H1 (cell line): ENCODE data around the gene KRT3. TPM values are rescaled to one million over a fixed set of nuclear protein-coding genes. Genes with fewer than 3 reads are reported as not detected.

Experiments used
- CTCF ChIA-PET: fragments of 300-600 bp; sonication (Branson Sonifier 250); formaldehyde crosslinking; loops from one replicate; lab custom pipeline; 2021; ENCODE audit not compliant: partially characterized antibody; lab: Charles Lee
- POLR2A ChIA-PET: fragments of 300-600 bp; sonication (Branson Sonifier 250); formaldehyde crosslinking; loops from one replicate; lab custom pipeline; 2021; ENCODE audit warnings: inconsistent platforms; ENCODE audit not compliant: partially characterized antibody; lab: Charles Lee
- DNase-seq, 2 experiments: peaks; one replicate each; pipeline versions ENCODE4 v3.0.0 to v3.0.0-alpha.2; 2010 to 2022; ENCODE audit warnings: low spot score in 2 of 2, low read depth in 1 of 2, mixed read lengths in 1 of 2
- FAIRE-seq: peaks from 2 replicates; lab custom pipeline; 2011; peaks lifted over from hg19 to GRCh38; lab: Jason Lieb, UNC
- H2AFZ ChIP-seq: 2 replicates; pipeline ENCODE4 v1.8.1; 2012; ENCODE audit warnings: low read length, inconsistent platforms
- H2AK5ac ChIP-seq: 2 replicates; pipeline ENCODE4 v1.6.1; 2013; ENCODE audit warnings: low read depth, low read length
- H2BK120ac ChIP-seq: replicated peaks from 2 replicates; pipeline ENCODE3; 2013; ENCODE audit warnings: low read depth, low read length, inconsistent platforms
- H2BK12ac ChIP-seq: 2 replicates; pipeline ENCODE4 v1.6.1; 2013; ENCODE audit warnings: low read depth, low read length
- H2BK15ac ChIP-seq: 2 replicates; pipeline ENCODE4 v1.6.1; 2013; ENCODE audit warnings: low read length
- H2BK20ac ChIP-seq: 2 replicates; pipeline ENCODE4 v1.6.1; 2013; ENCODE audit warnings: low read length
- H2BK5ac ChIP-seq: 2 replicates; pipeline ENCODE4 v1.6.1; 2013; ENCODE audit warnings: low read depth, low read length
- H3K14ac ChIP-seq: 2 replicates; pipeline ENCODE4 v1.6.1; 2013; ENCODE audit warnings: inconsistent platforms; ENCODE audit not compliant: insufficient read length
- H3K18ac ChIP-seq: 2 replicates; pipeline ENCODE4 v1.6.1; 2013; ENCODE audit warnings: low read length; ENCODE audit errors: extremely low read depth
- H3K23ac ChIP-seq: 2 replicates; pipeline ENCODE4 v1.6.1; 2013; ENCODE audit warnings: inconsistent platforms; ENCODE audit not compliant: insufficient read length
- H3K23me2 ChIP-seq: 2 replicates; pipeline ENCODE4 v1.6.1; 2013; ENCODE audit warnings: low read depth, low read length
- H3K27ac ChIP-seq: 2 replicates; pipeline ENCODE4 v1.6.1; 2011; ENCODE audit warnings: low read depth, low read length, inconsistent platforms
- H3K27me3 ChIP-seq, 4 experiments: replicated peaks in 1 of 4; 1 replicate in 1 of 4; 2 replicates in 3 of 4; pipeline versions ENCODE4 v1.6.1 to v1.8.1; 2011 to 2013; ENCODE audit warnings: low read length in 3 of 4, mild to moderate bottlenecking in 3 of 4, inconsistent platforms in 2 of 4, mixed read lengths in 2 of 4, moderate library complexity in 1 of 4; ENCODE audit not compliant: control insufficient read depth in 3 of 4, insufficient read depth in 3 of 4; ENCODE audit errors: extremely low read depth in 1 of 4
- H3K36me3 ChIP-seq, 4 experiments: 2 replicates each; pipeline versions ENCODE4 v1.6.1 to v1.8.1; 2011 to 2013; ENCODE audit warnings: mild to moderate bottlenecking in 4 of 4, low read length in 3 of 4, moderate library complexity in 2 of 4, control low read depth in 1 of 4, inconsistent platforms in 1 of 4; ENCODE audit not compliant: insufficient read depth in 4 of 4, control insufficient read depth in 2 of 4
- H3K4ac ChIP-seq: replicated peaks from 2 replicates; pipeline ENCODE3; 2013; ENCODE audit warnings: low read length, low read depth, mixed read lengths, inconsistent platforms; ENCODE audit not compliant: insufficient read length
- H3K4me1 ChIP-seq, 4 experiments: replicated peaks in 1 of 4; 1 replicate in 1 of 4; 2 replicates in 3 of 4; pipeline versions ENCODE4 v1.6.1 to v1.8.1; 2011 to 2013; ENCODE audit warnings: low read length in 3 of 4, inconsistent platforms in 2 of 4, mixed read lengths in 1 of 4; ENCODE audit not compliant: insufficient read depth in 4 of 4, control insufficient read depth in 3 of 4
- H3K4me2 ChIP-seq, 2 experiments: 2 replicates each; pipeline versions ENCODE4 v1.6.1 to v1.8.1; 2011 to 2013; ENCODE audit warnings: low read depth in 2 of 2, low read length in 2 of 2, control low read depth in 1 of 2, inconsistent platforms in 1 of 2, mild to moderate bottlenecking in 1 of 2; ENCODE audit not compliant: insufficient read depth in 1 of 2
- H3K4me3 ChIP-seq, 4 experiments: fragments of 200-600, 300-600 bp in 1 of 4; sonication (generic), shearing (Covaris generic), sonication (Bioruptor Twin) in 1 of 4; 2 replicates each; pipeline versions ENCODE4 v1.5.1 to v1.8.1; 2011 to 2016; ENCODE audit warnings: low read length in 4 of 4, low read depth in 3 of 4, control low read depth in 2 of 4, inconsistent platforms in 2 of 4, mild to moderate bottlenecking in 2 of 4, mixed read lengths in 1 of 4, moderate library complexity in 1 of 4; ENCODE audit not compliant: insufficient read depth in 2 of 4; ENCODE audit errors: extremely low read depth in 1 of 4
- H3K56ac ChIP-seq: replicated peaks from 2 replicates; pipeline ENCODE3; 2013; ENCODE audit warnings: low read depth, mild to moderate bottlenecking, mixed read lengths, low read length, inconsistent platforms; ENCODE audit not compliant: insufficient read length
- H3K79me1 ChIP-seq: 2 replicates; pipeline ENCODE4 v1.6.1; 2013; ENCODE audit warnings: low read depth, low read length, control low read depth
- H3K79me2 ChIP-seq, 2 experiments: 2 replicates each; pipeline versions ENCODE4 v1.6.1 to v1.8.1; 2012 to 2013; ENCODE audit warnings: low read length in 2 of 2, mild to moderate bottlenecking in 2 of 2, inconsistent platforms in 1 of 2; ENCODE audit not compliant: insufficient read depth in 2 of 2, control insufficient read depth in 1 of 2
- H3K9ac ChIP-seq, 4 experiments: replicated peaks in 1 of 4; 1 replicate in 1 of 4; 2 replicates in 3 of 4; pipeline versions ENCODE4 v1.6.1 to v1.8.1; 2011 to 2013; ENCODE audit warnings: low read depth in 3 of 4, low read length in 3 of 4, control low read depth in 2 of 4, mild to moderate bottlenecking in 2 of 4, moderate library complexity in 2 of 4, inconsistent platforms in 1 of 4; ENCODE audit errors: extremely low read depth in 1 of 4
- H3K9me3 ChIP-seq, 2 experiments: 2 replicates each; pipeline versions ENCODE4 v1.6.1 to v1.8.1; 2012 to 2013; ENCODE audit warnings: mild to moderate bottlenecking in 2 of 2, moderate library complexity in 2 of 2, control low read depth in 1 of 2, inconsistent platforms in 1 of 2, low read depth in 1 of 2, low read length in 1 of 2, mixed read lengths in 1 of 2; ENCODE audit not compliant: insufficient read depth in 2 of 2
- H4K20me1 ChIP-seq, 2 experiments: replicated peaks in 1 of 2; 2 replicates each; pipeline versions ENCODE3 to v1.8.1; 2011 to 2013; ENCODE audit warnings: inconsistent platforms in 2 of 2, low read length in 2 of 2, mild to moderate bottlenecking in 1 of 2; ENCODE audit not compliant: insufficient read depth in 2 of 2, control insufficient read depth in 1 of 2
- H4K5ac ChIP-seq: 2 replicates; pipeline ENCODE4 v1.6.1; 2013; ENCODE audit warnings: low read length, low read depth, mixed read lengths, inconsistent platforms; ENCODE audit not compliant: insufficient read length
- H4K8ac ChIP-seq: 2 replicates; pipeline ENCODE4 v1.8.0; 2013; ENCODE audit warnings: mild to moderate bottlenecking, moderate library complexity, low read length, inconsistent platforms; ENCODE audit not compliant: insufficient read depth; ENCODE audit errors: extremely low read depth
- H4K91ac ChIP-seq: replicated peaks from 2 replicates; pipeline ENCODE3; 2013; ENCODE audit warnings: low read length, mixed read lengths, inconsistent platforms; ENCODE audit not compliant: insufficient read length
- WGBS, 2 experiments: shearing (Covaris generic) in 1 of 2; methylation state at CpG; one replicate each; pipeline versions ENCODE4 v1.1.6 to v1.1.7; 2013 to 2015; ENCODE audit warnings: low lambda C conversion rate in 2 of 2, mixed read lengths in 2 of 2, inconsistent platforms in 1 of 2, low coverage in 1 of 2, missing lambda C conversion rate in 1 of 2; ENCODE audit not compliant: insufficient replicate concordance in 2 of 2, insufficient coverage in 1 of 2, insufficient read length in 1 of 2; ENCODE audit errors: extremely low coverage in 1 of 2, missing lambda C conversion rate in 1 of 2; 5-methylcytosine and 5-hydroxymethylcytosine counted together
- polyA plus RNA-seq, 7 experiments: library from polyadenylated mRNA; depleted of rRNA in 3 of 7; stranded (reverse) in 5 of 7; unstranded in 2 of 7; fragments of >200 nt in 5 of 7; fragments of 200-250 nt in 2 of 7; gene quantifications; 1 replicate in 5 of 7; 2 replicates in 1 of 7; 4 replicates in 1 of 7; pipeline versions ENCODE4 v1.2.1 to v1.2.3, GENCODE V29; 2011 to 2013; ENCODE audit warnings: missing spikeins in 2 of 7, mixed read lengths in 2 of 7
- total RNA-seq: library from RNA; stranded (reverse); fragmentation: NEBNext Ultra II Directional; extraction: Animal tissue kit (Norgen Biotek cat#: 25700); gene quantifications from 2 replicates; pipeline ENCODE4 v1.2.1, GENCODE V29; 2021

The KRT3 gene
- total and polyA plus RNA-seq, 2 of the 8 experiments (the other 6 are each of a cell fraction or from before 2014, with no cell fraction given) = not detected

- Histone ChIP-seq H3K18ac (no peak overlapping the region; the same call in 1 of the 2 replicates), H4K20me1 (no peaks in the 10 kb centered on the region), H2BK120ac (no peak overlapping the region), H2BK5ac (no peak overlapping the region), H3K56ac (no peak overlapping the region), H3K27me3 (0 out of 7 replicates have a peak, but pooled peaks cover 0 to 2% (median 0%) of the 10 kb centered on the region in 4 experiments), H3K14ac (no peak overlapping the region), H4K8ac (no peak overlapping the region), H4K91ac (no peak overlapping the region), H3K9me3 (no peaks in the 10 kb centered on the region), H2AFZ (no peak overlapping the region), H2BK12ac (no peak overlapping the region), H3K27ac (no peak overlapping the region), H2AK5ac (no peak overlapping the region; the same call in 1 of the 2 replicates), H3K4ac (no peak overlapping the region), H3K23me2 (no peaks in the 10 kb centered on the region), H3K79me2 (no peaks in the 10 kb centered on the region), H3K4me1 (no peaks in the 10 kb centered on the region; a peak in 2 of 7 replicates), H2BK15ac (peak overlapping the region; percentile 63; the same call in 1 of the 2 replicates), H3K79me1 (no peaks in the 10 kb centered on the region), H3K36me3 (no peaks in the 10 kb centered on the region), H3K4me2 (no peak overlapping the region), H2BK20ac (no peak overlapping the region), H3K23ac (no peak overlapping the region), H3K9ac (no peak overlapping the region), H4K5ac (no peak overlapping the region), H3K4me3 (no peak overlapping the region)
- 87% methylated on average over 4 of the region's 4 CpGs; no CpG with 5 or more reads in 1 of the 2 experiments for WGBS, 2 experiments
- ChIA-PET CTCF (interaction anchor here (0.9 to 1.6 kb wide), 4 partner anchors 9 to 54 kb away, joined by 3 to 6 read pairs (median 4); no protein-coding TSS in a partner anchor), POLR2A (no interaction called here)
- FAIRE-seq (no peak), DNase-seq (no peak)
These were observed 30.0 kb upstream of the KRT3 start for GRCh38 chr12:52825961-52826360.
